Transverse colon (tissue), 4 donors: ENCODE results near the gene BCORL1. TPM values are rescaled to one million over a fixed set of nuclear protein-coding genes. Genes with fewer than 3 reads are reported as not detected.
A peak's percentile ranks its signal among the peaks of the same experiment; 100 is the strongest.

ENCODE experiments used
- DNase-seq: peaks from one replicate; pipeline ENCODE4 v3.0.0-alpha.2; 2019
- H3K27ac ChIP-seq, 4 donors: fragments of 200-600 bp; sonication (generic); 2 replicates each; pipeline ENCODE4 v1.5.1; 2016 to 2018; ENCODE audit warnings: inconsistent platforms in 4 of 4
- H3K27me3 ChIP-seq: fragments of 200-600 bp; sonication (generic); 2 replicates; pipeline ENCODE4 v1.5.1; 2017; ENCODE audit warnings: inconsistent platforms
- H3K36me3 ChIP-seq, 4 donors: fragments of 200-600 bp; sonication (generic); 2 replicates each; pipeline ENCODE4 v1.5.1; 2017 to 2019; ENCODE audit warnings: inconsistent platforms in 4 of 4
- H3K4me1 ChIP-seq, 4 donors: fragments of 200-600 bp; sonication (generic); 2 replicates each; pipeline ENCODE4 v1.5.1; 2017 to 2020; ENCODE audit warnings: inconsistent platforms in 4 of 4
- H3K4me3 ChIP-seq, 4 donors: fragments of 200-600 bp; sonication (generic); 1 replicate in 1 of 4; 2 replicates in 3 of 4; pipeline versions ENCODE4 v1.5.1 to v1.6.1; 2017 to 2019; ENCODE audit warnings: inconsistent platforms in 4 of 4
- H3K9me3 ChIP-seq, 2 donors: fragments of 200-600 bp; sonication (generic); 2 replicates each; pipeline ENCODE4 v1.5.1; 2017 to 2019; ENCODE audit warnings: inconsistent platforms in 2 of 2
- EP300 ChIP-seq: sonication (generic); formaldehyde crosslinking; IDR thresholded peaks from one replicate; pipeline ENCODE4 v1.6.1; 2017; ENCODE audit warnings: antibody characterized with exemption, low read depth
- POLR2A ChIP-seq: fragments of 450-650 bp; IDR thresholded peaks from one replicate; pipeline ENCODE4 v1.6.1; 2016; ENCODE audit warnings: antibody characterized with exemption, mild to moderate bottlenecking, moderate library complexity
- POLR2AphosphoS5 ChIP-seq, 3 donors: sonication (generic); formaldehyde crosslinking; IDR thresholded peaks; one replicate each; pipeline ENCODE4 v1.6.1; 2016; ENCODE audit warnings: antibody characterized with exemption in 3 of 3
- WGBS, 2 donors: methylation state at CpG; one replicate each; pipeline ENCODE4 v1.1.5; 2018; ENCODE audit warnings: low coverage in 1 of 2; 5-methylcytosine and 5-hydroxymethylcytosine counted together
- in situ Hi-C, 4 donors: fragments of 200-750 bp; cut with MboI; loops; one replicate each; pipeline versions ENCODE4 v1.15.0 to v1.15.1; 2017; ENCODE audit warnings: low sequenced_read_pairs in 3 of 4, low pct_ligation_motif_present in 1 of 4, low pct_unique_long_range_greater_than_20kb in 1 of 4
- intact Hi-C: fragments of 100-400 bp; cut with DNase I; formaldehyde crosslinking; loops from one replicate; pipeline ENCODE4 v1.15.1; 2023; ENCODE audit warnings: low total_unique reads
- total RNA-seq, 4 donors: library from RNA; depleted of rRNA; stranded (reverse); fragments of >200 nt; gene quantifications; one replicate each; pipeline ENCODE4 v1.1.0, GENCODE V29; 2016
- TF ChIP-seq, protein P1 (sequence below), 5 experiments: fragments of 200-600 bp in 3 of 5; fragments of 450-650 bp in 2 of 5; sonication (generic) in 3 of 5; IDR thresholded peaks; 1 replicate in 2 of 5; 2 replicates in 3 of 5; pipeline ENCODE4 v1.5.1; 2016 to 2017; ENCODE audit warnings: antibody characterized with exemption in 5 of 5, inconsistent platforms in 3 of 5, mild to moderate bottlenecking in 2 of 5, moderate library complexity in 1 of 5

The BCORL1 gene
- total RNA-seq, 4 donors from 2014 or later: 5.6 to 11.6 (median 8.0) TPM

DNA sequence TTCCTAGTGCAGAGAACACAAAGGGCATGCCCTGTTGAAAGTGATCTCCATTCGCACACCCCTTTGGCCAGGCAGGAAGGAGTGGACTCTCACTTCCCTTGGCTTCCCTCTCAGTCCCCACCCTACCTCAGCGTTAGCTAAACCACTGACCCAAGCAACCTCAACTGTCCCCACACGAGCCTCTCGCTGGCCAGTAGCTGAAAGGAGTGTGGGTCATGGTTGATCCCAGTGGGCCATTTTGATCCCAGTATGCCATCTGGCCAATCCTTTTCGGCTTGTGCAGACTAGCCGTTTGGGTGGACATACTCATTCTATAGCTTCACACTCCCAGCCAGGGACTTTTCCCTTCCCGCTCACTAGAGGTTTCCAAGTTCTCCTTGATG is 24.4 kb upstream of the BCORL1 start:
- in situ Hi-C loops (no loop called here), intact Hi-C loops (no loop called here)
- H3K4me1 ChIP-seq: peaks cover 0 to 24% (median 4%) of the 10 kb centered on the region in 4 donors
- H3K4me3 ChIP-seq: peak overlapping the region in 1 of 4 donors; percentile 52
- no peaks in the 10 kb centered on the region for H3K9me3 ChIP-seq
- H3K36me3 ChIP-seq: no peaks in the 10 kb centered on the region
- DNase-seq: no peak
- WGBS, 2 donors: 84% methylated on average over 7 of the region's 7 CpGs; no CpG with 5 or more reads in 1 of the 2 donors
- no peak for TF ChIP-seq POLR2A
- TF ChIP-seq EP300: no peak
- no peak for TF ChIP-seq POLR2AphosphoS5 (IDR thresholded peaks at IDR 0.05)
- TF ChIP-seq, protein P1, sequence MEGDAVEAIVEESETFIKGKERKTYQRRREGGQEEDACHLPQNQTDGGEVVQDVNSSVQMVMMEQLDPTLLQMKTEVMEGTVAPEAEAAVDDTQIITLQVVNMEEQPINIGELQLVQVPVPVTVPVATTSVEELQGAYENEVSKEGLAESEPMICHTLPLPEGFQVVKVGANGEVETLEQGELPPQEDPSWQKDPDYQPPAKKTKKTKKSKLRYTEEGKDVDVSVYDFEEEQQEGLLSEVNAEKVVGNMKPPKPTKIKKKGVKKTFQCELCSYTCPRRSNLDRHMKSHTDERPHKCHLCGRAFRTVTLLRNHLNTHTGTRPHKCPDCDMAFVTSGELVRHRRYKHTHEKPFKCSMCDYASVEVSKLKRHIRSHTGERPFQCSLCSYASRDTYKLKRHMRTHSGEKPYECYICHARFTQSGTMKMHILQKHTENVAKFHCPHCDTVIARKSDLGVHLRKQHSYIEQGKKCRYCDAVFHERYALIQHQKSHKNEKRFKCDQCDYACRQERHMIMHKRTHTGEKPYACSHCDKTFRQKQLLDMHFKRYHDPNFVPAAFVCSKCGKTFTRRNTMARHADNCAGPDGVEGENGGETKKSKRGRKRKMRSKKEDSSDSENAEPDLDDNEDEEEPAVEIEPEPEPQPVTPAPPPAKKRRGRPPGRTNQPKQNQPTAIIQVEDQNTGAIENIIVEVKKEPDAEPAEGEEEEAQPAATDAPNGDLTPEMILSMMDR (IDR thresholded peaks at IDR 0.05): no peak
- no peaks in the 10 kb centered on the region for H3K27me3 ChIP-seq
- H3K27ac ChIP-seq: peak overlapping the region in 3 of 4 donors; percentile 63 to 80 (median 77)

DNA sequence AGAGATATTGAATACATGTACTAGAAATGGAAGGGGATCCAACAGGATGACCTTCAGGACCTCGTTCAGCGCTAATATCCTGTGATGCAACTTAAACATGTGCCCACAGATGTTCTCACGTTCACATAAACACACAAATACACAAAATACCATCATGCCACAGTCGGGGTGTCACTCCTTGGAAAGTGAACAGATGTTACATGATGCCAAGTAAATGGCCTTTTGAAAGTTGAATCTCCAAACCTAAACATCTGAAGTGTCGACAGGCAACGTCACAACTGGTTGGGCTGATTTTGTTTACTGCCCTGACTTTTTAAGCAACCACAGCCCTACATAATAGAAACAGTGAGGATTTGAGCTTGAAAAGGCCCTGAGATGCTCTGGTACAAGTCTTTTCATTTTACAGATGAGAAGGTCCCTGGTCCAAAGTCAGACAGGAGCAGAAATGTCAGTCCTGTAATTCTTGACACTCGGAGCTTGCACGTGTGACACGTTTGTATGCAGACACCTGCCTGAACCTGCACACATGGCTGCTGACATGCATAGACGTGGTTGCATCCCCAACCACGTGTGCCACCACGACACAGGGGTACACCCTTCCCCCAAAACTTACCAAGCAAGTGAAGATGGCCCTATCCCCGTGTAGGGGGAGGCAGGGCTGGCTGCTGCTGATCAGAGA is 23.5 kb upstream of the BCORL1 start:
- Histone ChIP-seq H3K36me3 (no peaks in the 10 kb centered on the region), H3K9me3 (no peaks in the 10 kb centered on the region), H3K27me3 (no peaks in the 10 kb centered on the region), H3K4me1 (peaks cover 0 to 21% (median 3%) of the 10 kb centered on the region in 4 donors), H3K27ac (no peak overlapping the region), H3K4me3 (no peak overlapping the region)
- DNase-seq: no peak
- no peak for TF ChIP-seq EP300
- in situ Hi-C loops: no loop called here
- 61% methylated on average over 9 of the region's 13 CpGs; no CpG with 5 or more reads in 1 of the 2 donors for WGBS, 2 donors
- intact Hi-C loops: no loop called here

DNA sequence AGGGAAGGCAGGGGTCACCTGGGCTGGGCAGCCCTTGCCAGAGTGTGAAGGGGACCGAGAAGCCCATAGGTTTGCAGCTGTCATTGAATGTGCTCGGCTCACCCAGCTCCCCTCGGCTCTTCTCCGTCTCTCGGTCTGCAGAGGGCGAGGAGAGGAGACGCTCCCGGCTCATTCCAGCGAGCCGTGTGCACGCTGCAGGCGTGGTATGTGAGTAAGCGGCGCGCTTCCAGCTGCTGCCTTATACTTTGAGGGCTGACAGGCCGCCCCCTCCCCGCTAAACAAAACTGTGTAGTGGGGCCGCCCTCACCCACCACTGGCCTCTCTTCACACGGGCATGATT is 23.0 kb upstream of the BCORL1 start:
- H3K4me1 ChIP-seq: peaks cover 0 to 21% (median 3%) of the 10 kb centered on the region in 4 donors
- no peak overlapping the region for H3K27ac ChIP-seq
- intact Hi-C loops: no loop called here
- DNase-seq: peak; percentile 28
- TF ChIP-seq, protein P1 (IDR thresholded peaks at IDR 0.05): no peak
- TF ChIP-seq EP300 (no peak), POLR2AphosphoS5 (IDR thresholded peaks at IDR 0.05) (no peak), POLR2A (no peak)
- H3K9me3 ChIP-seq: no peaks in the 10 kb centered on the region
- no peaks in the 10 kb centered on the region for H3K27me3 ChIP-seq
- 39% methylated on average over 19 of the region's 19 CpGs; no CpG with 5 or more reads in 1 of the 2 donors for WGBS, 2 donors
- H3K36me3 ChIP-seq: no peaks in the 10 kb centered on the region
- H3K4me3 ChIP-seq: no peak overlapping the region
- in situ Hi-C loops: no loop called here

DNA sequence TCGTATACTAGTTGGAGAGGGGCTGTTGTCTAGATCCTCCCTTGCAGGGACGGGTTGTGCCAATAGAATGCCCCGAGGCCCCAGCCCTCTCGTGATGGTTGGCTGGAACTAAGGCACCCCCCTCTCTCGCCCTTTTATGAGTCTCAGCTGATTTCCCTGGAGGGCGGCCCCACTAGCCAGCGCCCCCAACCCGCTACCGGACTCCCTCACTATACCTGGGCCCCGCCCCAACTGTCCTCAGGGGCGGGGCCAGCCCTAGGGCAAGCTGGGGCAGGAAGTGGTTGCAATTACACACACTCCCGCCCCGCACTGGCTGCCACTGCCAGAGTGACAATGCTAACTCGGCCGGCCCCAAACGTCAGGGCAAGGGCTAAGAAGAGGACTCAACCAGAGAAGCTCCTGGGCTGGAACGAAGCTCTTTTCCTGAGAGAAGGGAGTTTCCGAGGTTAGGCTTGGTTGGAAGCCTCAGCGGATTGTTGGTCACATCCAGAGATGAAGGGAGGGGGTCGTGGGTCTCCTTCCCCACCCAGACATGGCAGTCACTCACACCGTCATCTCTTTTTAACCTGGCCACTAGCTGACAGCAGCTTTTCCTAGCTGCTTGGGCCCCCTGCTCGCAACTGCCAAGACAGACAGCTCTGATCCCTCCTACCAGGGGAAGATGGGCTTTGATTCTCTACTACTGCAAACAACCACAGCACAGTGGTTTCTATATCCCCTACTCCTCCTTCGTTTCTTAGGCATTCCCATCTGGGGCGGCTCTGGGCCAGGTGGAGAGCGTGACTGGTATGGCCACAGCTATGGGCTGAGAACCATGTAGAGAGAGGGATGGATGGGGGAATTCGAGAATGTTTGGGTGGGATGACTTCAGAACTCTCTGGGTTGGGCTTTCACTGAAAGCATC is 21.0 kb upstream of the BCORL1 start:
- Histone ChIP-seq H3K9me3 (no peaks in the 10 kb centered on the region), H3K27me3 (no peaks in the 10 kb centered on the region), H3K4me3 (peak overlapping the region in 3 of 4 donors; percentile 12 to 36 (median 22)), H3K36me3 (no peaks in the 10 kb centered on the region), H3K4me1 (peaks cover 0 to 21% (median 3%) of the 10 kb centered on the region in 4 donors), H3K27ac (peak overlapping the region; percentile 39 to 65 (median 55))
- TF ChIP-seq POLR2AphosphoS5 (IDR thresholded peaks at IDR 0.05) (peak in 2 of 3 donors; percentile 65 to 68), POLR2A (peak; percentile 65)
- TF ChIP-seq, protein P1 (IDR thresholded peaks at IDR 0.05): no peak
- in situ Hi-C loops: no loop called here
- WGBS, 2 donors: 47% methylated on average over 26 of the region's 26 CpGs; no CpG with 5 or more reads in 1 of the 2 donors
- DNase-seq: peak; percentile 85
- intact Hi-C loops: no loop called here
